Mesenchymal stem cell (in vitro differentiated cells and primary cell): ENCODE results near the gene HNF4A.

Experiments used
- DNase-seq: peaks from one replicate; pipeline ENCODE4 v3.0.0-alpha.2; 2013
- H2AFZ ChIP-seq: one replicate; pipeline ENCODE4 v1.6.1; 2013; ENCODE audit warnings: low read depth, mild to moderate bottlenecking, control low read depth, inconsistent platforms, low read length, moderate library complexity
- H2AK5ac ChIP-seq: 2 replicates; pipeline ENCODE4 v1.6.1; 2013; ENCODE audit warnings: low read length, moderate library complexity, mild to moderate bottlenecking, inconsistent platforms; ENCODE audit not compliant: severe bottlenecking
- H2BK120ac ChIP-seq: one replicate; pipeline ENCODE4 v1.6.1; 2013; ENCODE audit warnings: low read depth, mild to moderate bottlenecking, inconsistent platforms, low read length, moderate library complexity
- H2BK12ac ChIP-seq, 2 experiments: one replicate each; pipeline ENCODE4 v1.6.1; 2013; ENCODE audit warnings: inconsistent platforms in 2 of 2, low read length in 2 of 2, mild to moderate bottlenecking in 2 of 2, moderate library complexity in 2 of 2, control low read depth in 1 of 2
- H2BK15ac ChIP-seq: one replicate; pipeline ENCODE4 v1.6.1; 2013; ENCODE audit warnings: mild to moderate bottlenecking, low read depth, inconsistent platforms; ENCODE audit not compliant: poor library complexity, severe bottlenecking
- H2BK5ac ChIP-seq: 2 replicates; pipeline ENCODE4 v1.6.1; 2013; ENCODE audit warnings: low read depth, mild to moderate bottlenecking, low read length, control low read depth, inconsistent platforms; ENCODE audit not compliant: poor library complexity, severe bottlenecking
- H3K14ac ChIP-seq, 2 experiments: one replicate each; pipeline ENCODE4 v1.6.1; 2013; ENCODE audit warnings: inconsistent platforms in 2 of 2, low read length in 2 of 2, control low read depth in 1 of 2, mild to moderate bottlenecking in 1 of 2, moderate library complexity in 1 of 2
- H3K18ac ChIP-seq, 2 experiments: one replicate each; pipeline ENCODE4 v1.6.1; 2013; ENCODE audit warnings: inconsistent platforms in 2 of 2, low read length in 2 of 2, control low read depth in 1 of 2, low read depth in 1 of 2, mild to moderate bottlenecking in 1 of 2
- H3K23ac ChIP-seq, 2 experiments: one replicate each; pipeline ENCODE4 v1.6.1; 2013; ENCODE audit warnings: inconsistent platforms in 2 of 2, low read length in 2 of 2, mild to moderate bottlenecking in 2 of 2, moderate library complexity in 2 of 2, control low read depth in 1 of 2
- H3K27ac ChIP-seq: 2 replicates; pipeline ENCODE4 v1.5.1; 2013; ENCODE audit warnings: mild to moderate bottlenecking, moderate library complexity, low read length, control low read depth, inconsistent platforms; ENCODE audit not compliant: poor library complexity, severe bottlenecking
- H3K27me3 ChIP-seq, 2 experiments: 2 replicates each; pipeline versions ENCODE4 v1.6.1 to v1.7.0; 2013; ENCODE audit warnings: low read length in 2 of 2, mild to moderate bottlenecking in 2 of 2, moderate library complexity in 2 of 2, control low read depth in 1 of 2, inconsistent platforms in 1 of 2; ENCODE audit not compliant: control insufficient read depth in 1 of 2, insufficient read depth in 1 of 2
- H3K36me3 ChIP-seq, 2 experiments: 2 replicates each; pipeline versions ENCODE4 v1.6.1 to v1.7.0; 2013; ENCODE audit warnings: low read length in 2 of 2, control low read depth in 1 of 2, inconsistent platforms in 1 of 2, low read depth in 1 of 2, mild to moderate bottlenecking in 1 of 2; ENCODE audit not compliant: insufficient read depth in 2 of 2, control insufficient read depth in 1 of 2
- H3K4ac ChIP-seq, 2 experiments: one replicate each; pipeline ENCODE4 v1.6.1; 2013; ENCODE audit warnings: inconsistent platforms in 2 of 2, low read length in 2 of 2, mild to moderate bottlenecking in 2 of 2, moderate library complexity in 2 of 2, control low read depth in 1 of 2, low read depth in 1 of 2
- H3K4me1 ChIP-seq: 2 replicates; pipeline ENCODE4 v1.6.1; 2013; ENCODE audit warnings: low read depth, low read length, control low read depth; ENCODE audit not compliant: control insufficient read depth, insufficient read depth
- H3K4me2 ChIP-seq: 2 replicates; pipeline ENCODE4 v1.6.1; 2013; ENCODE audit warnings: low read length, mild to moderate bottlenecking, inconsistent platforms; ENCODE audit not compliant: poor library complexity, severe bottlenecking
- H3K4me3 ChIP-seq, 2 experiments: 2 replicates each; pipeline versions ENCODE4 v1.5.1 to v1.7.0; 2013; ENCODE audit warnings: low read length in 2 of 2, mild to moderate bottlenecking in 2 of 2, control low read depth in 1 of 2, low read depth in 1 of 2; ENCODE audit not compliant: insufficient read depth in 1 of 2
- H3K79me1 ChIP-seq: replicated peaks from 2 replicates; pipeline ENCODE4 v1.6.1; 2013; ENCODE audit warnings: mild to moderate bottlenecking, control low read depth, low read length, inconsistent platforms; ENCODE audit not compliant: poor library complexity, severe bottlenecking
- H3K9ac ChIP-seq: 2 replicates; pipeline ENCODE4 v1.7.0; 2013; ENCODE audit warnings: mild to moderate bottlenecking, low read length, moderate library complexity
- H3K9me3 ChIP-seq: 2 replicates; pipeline ENCODE4 v1.7.0; 2013; ENCODE audit warnings: mild to moderate bottlenecking, low read length; ENCODE audit not compliant: control insufficient read depth
- H4K8ac ChIP-seq: one replicate; pipeline ENCODE4 v1.6.1; 2013; ENCODE audit warnings: inconsistent platforms, mild to moderate bottlenecking, low read length, moderate library complexity
- H4K91ac ChIP-seq: one replicate; pipeline ENCODE4 v1.6.1; 2013; ENCODE audit warnings: mild to moderate bottlenecking, low read length, inconsistent platforms
- WGBS: methylation state at CpG from one replicate; pipeline ENCODE4 v1.1.7; 2013; ENCODE audit warnings: mixed read lengths; 5-methylcytosine and 5-hydroxymethylcytosine counted together

HNF4A gene

DNA sequence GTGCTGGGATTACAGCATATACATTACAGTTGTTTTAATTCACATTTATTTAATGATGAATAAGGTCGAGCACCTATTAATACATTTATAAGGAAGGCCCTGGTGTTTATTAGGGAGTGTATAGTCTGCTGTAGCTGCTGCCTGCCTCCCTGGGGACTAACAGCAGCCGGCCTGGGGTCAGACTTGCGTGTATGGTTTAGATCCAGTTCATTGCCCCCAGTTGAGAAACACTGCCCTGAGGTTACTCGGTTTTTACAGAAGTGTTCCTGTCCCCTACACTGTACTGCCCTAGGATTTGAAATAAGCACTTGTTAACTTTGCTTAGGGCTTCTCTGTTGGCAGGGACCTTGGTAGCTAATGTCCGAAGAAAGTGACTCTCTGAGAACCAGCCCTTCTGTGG is 124.1 kb downstream of the HNF4A start:
- DNase-seq = no peak
- Histone ChIP-seq H2BK120ac (no peak overlapping the region), H3K9me3 (no peaks in the 10 kb centered on the region), H3K9ac (no peak overlapping the region), H3K79me1 (peaks cover 31% of the 10 kb centered on the region), H3K27me3 (no peaks in the 10 kb centered on the region), H2AFZ (no peak overlapping the region), H4K8ac (no peak overlapping the region), H3K4me1 (peaks cover 4% of the 10 kb centered on the region), H2BK12ac (no peak overlapping the region), H3K27ac (no peak overlapping the region), H3K4ac (no peak overlapping the region), H3K23ac (no peak overlapping the region), H2BK5ac (no peak overlapping the region), H4K91ac (no peak overlapping the region), H3K36me3 (peaks cover 21 to 44% of the 10 kb centered on the region in 2 experiments), H3K18ac (no peak overlapping the region), H2BK15ac (no peak overlapping the region), H3K14ac (no peak overlapping the region), H3K4me2 (no peak overlapping the region), H2AK5ac (no peak overlapping the region), H3K4me3 (no peak overlapping the region)
- 92% methylated on average over 5 of the region's 5 CpGs for WGBS

GRCh38 chr20:44480097-44480496 is 124.6 kb downstream of the HNF4A start:
- Histone ChIP-seq H3K9me3 (no peaks in the 10 kb centered on the region), H3K23ac (no peak overlapping the region), H3K4me3 (no peak overlapping the region), H3K27ac (no peak overlapping the region), H2BK5ac (no peak overlapping the region), H3K27me3 (no peaks in the 10 kb centered on the region), H3K36me3 (peaks cover 21 to 45% of the 10 kb centered on the region in 2 experiments), H2AK5ac (no peak overlapping the region), H2BK15ac (no peak overlapping the region), H4K8ac (no peak overlapping the region), H3K14ac (no peak overlapping the region), H3K4me1 (peaks cover 4% of the 10 kb centered on the region), H2BK120ac (no peak overlapping the region), H3K4me2 (no peak overlapping the region), H2BK12ac (no peak overlapping the region), H3K4ac (no peak overlapping the region), H3K79me1 (peaks cover 31% of the 10 kb centered on the region), H4K91ac (no peak overlapping the region), H2AFZ (no peak overlapping the region), H3K18ac (no peak overlapping the region), H3K9ac (no peak overlapping the region)
- 97% methylated on average over 18 of the region's 18 CpGs for WGBS
- no peak for DNase-seq

- Histone ChIP-seq H3K36me3 (peaks cover 21 to 61% of the 10 kb centered on the region in 2 experiments), H4K8ac (no peak overlapping the region), H3K23ac (no peak overlapping the region), H3K9ac (no peak overlapping the region), H2AFZ (no peak overlapping the region), H3K4me1 (no peaks in the 10 kb centered on the region), H2AK5ac (no peak overlapping the region), H3K18ac (no peak overlapping the region), H3K27ac (no peak overlapping the region), H3K9me3 (no peaks in the 10 kb centered on the region), H2BK15ac (no peak overlapping the region), H3K27me3 (no peaks in the 10 kb centered on the region), H3K79me1 (peaks cover 20% of the 10 kb centered on the region), H2BK120ac (no peak overlapping the region), H2BK5ac (no peak overlapping the region), H3K4me2 (no peak overlapping the region), H3K14ac (no peak overlapping the region), H3K4ac (no peak overlapping the region), H2BK12ac (no peak overlapping the region), H3K4me3 (no peak overlapping the region), H4K91ac (no peak overlapping the region)
- DNase-seq = no peak
- WGBS = 98% methylated on average over 4 of the region's 6 CpGs
Observed at GRCh38 chr20:44481719-44482416, 126.4 kb downstream of the HNF4A start.

DNA sequence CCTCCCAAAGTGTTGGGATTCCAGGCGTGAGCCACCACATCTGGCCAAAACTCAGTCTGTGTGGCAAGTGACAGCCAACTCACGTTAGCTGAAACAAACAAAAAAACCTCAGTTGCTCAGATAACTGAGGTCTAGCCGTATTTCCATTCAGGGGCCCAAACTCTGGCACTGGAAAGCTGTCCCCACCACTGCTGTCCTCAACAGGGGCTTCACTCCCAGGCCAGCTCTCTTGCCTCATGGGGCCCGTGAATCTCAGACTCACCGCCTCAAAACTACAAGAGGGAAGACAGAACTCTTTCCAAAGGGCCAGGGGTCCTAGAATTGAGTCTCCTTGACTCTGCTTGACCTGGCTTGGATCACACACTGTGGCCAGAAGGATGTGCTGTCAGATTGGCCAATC is 127.6 kb downstream of the HNF4A start:
- Histone ChIP-seq H2AFZ (no peak overlapping the region), H3K27ac (no peak overlapping the region), H4K8ac (no peak overlapping the region), H3K14ac (no peak overlapping the region), H2AK5ac (no peak overlapping the region), H3K4ac (no peak overlapping the region), H3K79me1 (peaks cover 20% of the 10 kb centered on the region), H3K18ac (no peak overlapping the region), H2BK15ac (no peak overlapping the region), H4K91ac (no peak overlapping the region), H2BK5ac (no peak overlapping the region), H3K4me2 (no peak overlapping the region), H3K36me3 (peaks cover 21 to 70% of the 10 kb centered on the region in 2 experiments), H3K23ac (no peak overlapping the region), H3K4me3 (no peak overlapping the region), H3K4me1 (no peaks in the 10 kb centered on the region), H2BK12ac (no peak overlapping the region), H3K9ac (no peak overlapping the region), H3K27me3 (no peaks in the 10 kb centered on the region), H2BK120ac (no peak overlapping the region), H3K9me3 (no peaks in the 10 kb centered on the region)
- WGBS = 95% methylated on average over 5 of the region's 5 CpGs
- no peak for DNase-seq
